ENCODE measurements around the gene PLEKHM3.

DNA sequence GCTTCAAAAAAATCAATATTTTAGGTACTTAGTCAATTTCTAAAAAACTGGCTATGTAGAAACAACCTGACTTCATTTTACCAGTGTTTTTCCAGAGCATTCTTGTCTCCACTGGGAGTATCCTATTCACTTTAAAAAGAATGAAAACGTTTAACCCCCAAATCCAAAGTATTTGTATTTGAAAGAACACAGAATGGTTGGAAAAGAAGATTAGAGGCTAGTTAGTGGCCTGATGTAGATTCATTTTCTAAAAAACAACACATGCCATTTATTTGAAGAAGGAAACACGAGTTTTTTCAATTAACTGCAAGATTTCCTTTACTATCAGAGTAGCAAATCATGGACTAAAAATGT, 74.6 kb downstream of the PLEKHM3 start:
- TF ChIP-seq, protein P1, sequence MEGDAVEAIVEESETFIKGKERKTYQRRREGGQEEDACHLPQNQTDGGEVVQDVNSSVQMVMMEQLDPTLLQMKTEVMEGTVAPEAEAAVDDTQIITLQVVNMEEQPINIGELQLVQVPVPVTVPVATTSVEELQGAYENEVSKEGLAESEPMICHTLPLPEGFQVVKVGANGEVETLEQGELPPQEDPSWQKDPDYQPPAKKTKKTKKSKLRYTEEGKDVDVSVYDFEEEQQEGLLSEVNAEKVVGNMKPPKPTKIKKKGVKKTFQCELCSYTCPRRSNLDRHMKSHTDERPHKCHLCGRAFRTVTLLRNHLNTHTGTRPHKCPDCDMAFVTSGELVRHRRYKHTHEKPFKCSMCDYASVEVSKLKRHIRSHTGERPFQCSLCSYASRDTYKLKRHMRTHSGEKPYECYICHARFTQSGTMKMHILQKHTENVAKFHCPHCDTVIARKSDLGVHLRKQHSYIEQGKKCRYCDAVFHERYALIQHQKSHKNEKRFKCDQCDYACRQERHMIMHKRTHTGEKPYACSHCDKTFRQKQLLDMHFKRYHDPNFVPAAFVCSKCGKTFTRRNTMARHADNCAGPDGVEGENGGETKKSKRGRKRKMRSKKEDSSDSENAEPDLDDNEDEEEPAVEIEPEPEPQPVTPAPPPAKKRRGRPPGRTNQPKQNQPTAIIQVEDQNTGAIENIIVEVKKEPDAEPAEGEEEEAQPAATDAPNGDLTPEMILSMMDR (IDR thresholded peaks at IDR 0.05), result no peak
- TF ChIP-seq HDAC2 (IDR thresholded peaks at IDR 0.05), result no peak
- no peak for TF ChIP-seq BHLHE40 (IDR thresholded peaks at IDR 0.05; ENCODE audit: low read depth, low read length)
- TF ChIP-seq, protein P2, sequence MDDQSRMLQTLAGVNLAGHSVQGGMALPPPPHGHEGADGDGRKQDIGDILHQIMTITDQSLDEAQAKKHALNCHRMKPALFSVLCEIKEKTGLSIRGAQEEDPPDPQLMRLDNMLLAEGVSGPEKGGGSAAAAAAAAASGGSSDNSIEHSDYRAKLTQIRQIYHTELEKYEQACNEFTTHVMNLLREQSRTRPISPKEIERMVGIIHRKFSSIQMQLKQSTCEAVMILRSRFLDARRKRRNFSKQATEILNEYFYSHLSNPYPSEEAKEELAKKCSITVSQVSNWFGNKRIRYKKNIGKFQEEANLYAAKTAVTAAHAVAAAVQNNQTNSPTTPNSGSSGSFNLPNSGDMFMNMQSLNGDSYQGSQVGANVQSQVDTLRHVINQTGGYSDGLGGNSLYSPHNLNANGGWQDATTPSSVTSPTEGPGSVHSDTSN (IDR thresholded peaks at IDR 0.05), result no peak
- TF ChIP-seq ZC3H11A (IDR thresholded peaks at IDR 0.05), result no peak
- TF ChIP-seq TP53 (CRISPR knock-in tag; IDR thresholded peaks at IDR 0.05), result no peak
- TF ChIP-seq CBX8 (IDR thresholded peaks at IDR 0.05), result no peak
- no peak for TF ChIP-seq RAD21 (conservative IDR thresholded peaks at IDR 0.05 in 1 of 2, IDR thresholded peaks at IDR 0.05 in 1 of 2)
- TF ChIP-seq POLR2A (IDR thresholded peaks at IDR 0.05; ENCODE audit: low read length), result no peak

All from A549 (cell line).